H9 (cell line): ENCODE results near the gene PRDM1. TPM values are rescaled to one million over a fixed set of nuclear protein-coding genes. Genes with fewer than 3 reads are reported as not detected.

Source experiments
- DNase-seq: peaks from one replicate; pipeline ENCODE4 v3.0.0-alpha.2; 2017
- H2AFZ ChIP-seq: one replicate; pipeline ENCODE4 v1.6.1; 2013; ENCODE audit warnings: mild to moderate bottlenecking, low read length, control low read depth, moderate library complexity
- H2AK5ac ChIP-seq: 2 replicates; pipeline ENCODE4 v1.6.1; 2013; ENCODE audit warnings: low read length, control low read depth, mixed read lengths; ENCODE audit not compliant: insufficient read length
- H2BK120ac ChIP-seq: one replicate; pipeline ENCODE4 v1.6.1; 2013; ENCODE audit warnings: low read depth, mild to moderate bottlenecking, low read length, control low read depth, inconsistent platforms; ENCODE audit not compliant: poor library complexity, severe bottlenecking
- H2BK12ac ChIP-seq: 2 replicates; pipeline ENCODE4 v1.6.1; 2013; ENCODE audit warnings: low read length, control low read depth, mixed read lengths, low read depth; ENCODE audit not compliant: insufficient read length
- H2BK15ac ChIP-seq: 2 replicates; pipeline ENCODE4 v1.6.1; 2013; ENCODE audit warnings: low read depth, low read length, control low read depth
- H2BK20ac ChIP-seq: one replicate; pipeline ENCODE4 v1.6.1; 2013; ENCODE audit warnings: low read depth, mild to moderate bottlenecking, low read length, control low read depth, inconsistent platforms; ENCODE audit not compliant: poor library complexity, severe bottlenecking
- H2BK5ac ChIP-seq: 2 replicates; pipeline ENCODE4 v1.6.1; 2013; ENCODE audit warnings: low read length, control low read depth, mixed read lengths; ENCODE audit not compliant: insufficient read length
- H3K14ac ChIP-seq: 2 replicates; pipeline ENCODE4 v1.6.1; 2013; ENCODE audit warnings: low read length, control low read depth; ENCODE audit not compliant: insufficient read depth
- H3K18ac ChIP-seq: 2 replicates; pipeline ENCODE4 v1.6.1; 2013; ENCODE audit warnings: low read depth, mild to moderate bottlenecking, mixed read lengths, low read length, control low read depth; ENCODE audit not compliant: insufficient read length
- H3K23ac ChIP-seq: 2 replicates; pipeline ENCODE4 v1.6.1; 2013; ENCODE audit warnings: low read length, control low read depth, mixed read lengths, low read depth; ENCODE audit not compliant: insufficient read length
- H3K23me2 ChIP-seq: 2 replicates; pipeline ENCODE4 v1.6.1; 2013; ENCODE audit warnings: low read depth, mild to moderate bottlenecking, mixed read lengths, low read length, control low read depth; ENCODE audit not compliant: insufficient read length, poor library complexity, severe bottlenecking
- H3K27ac ChIP-seq: 2 replicates; pipeline ENCODE4 v1.5.1; 2013; ENCODE audit warnings: low read length, control low read depth, mixed read lengths, low read depth; ENCODE audit not compliant: insufficient read length
- H3K27me3 ChIP-seq: 2 replicates; pipeline ENCODE4 v1.6.1; 2013; ENCODE audit warnings: low read length, control low read depth, inconsistent platforms; ENCODE audit not compliant: insufficient read depth
- H3K4ac ChIP-seq: 2 replicates; pipeline ENCODE4 v1.6.1; 2013; ENCODE audit warnings: low read depth, mild to moderate bottlenecking, control low read depth, inconsistent platforms, low read length, moderate library complexity
- H3K4me1 ChIP-seq: 2 replicates; pipeline ENCODE4 v1.6.1; 2013; ENCODE audit warnings: low read length, control low read depth, inconsistent platforms; ENCODE audit not compliant: insufficient read depth
- H3K4me2 ChIP-seq: 2 replicates; pipeline ENCODE4 v1.6.1; 2013; ENCODE audit warnings: low read length, control low read depth, mixed read lengths; ENCODE audit not compliant: insufficient read length, insufficient read depth
- H3K56ac ChIP-seq: 2 replicates; pipeline ENCODE4 v1.6.1; 2013; ENCODE audit warnings: low read depth, mild to moderate bottlenecking, mixed read lengths, low read length, control low read depth; ENCODE audit not compliant: insufficient read length
- H3K79me1 ChIP-seq: 2 replicates; pipeline ENCODE4 v1.6.1; 2013; ENCODE audit warnings: low read depth, mild to moderate bottlenecking, moderate library complexity, low read length, control low read depth, inconsistent platforms; ENCODE audit not compliant: insufficient read depth, poor library complexity, severe bottlenecking
- H3K79me2 ChIP-seq: 2 replicates; pipeline ENCODE4 v1.6.1; 2013; ENCODE audit warnings: low read length, control low read depth, inconsistent platforms; ENCODE audit not compliant: insufficient read depth
- H3K9ac ChIP-seq: 2 replicates; pipeline ENCODE4 v1.6.1; 2013; ENCODE audit warnings: low read length, control low read depth, mixed read lengths; ENCODE audit not compliant: insufficient read length; ENCODE audit errors: extremely low read depth
- H3K9me3 ChIP-seq: one replicate; pipeline ENCODE4 v1.6.1; 2013; ENCODE audit warnings: low read depth, low read length, inconsistent platforms; ENCODE audit not compliant: control insufficient read depth
- H3T11ph ChIP-seq: one replicate; pipeline ENCODE4 v1.6.1; 2013; ENCODE audit warnings: mild to moderate bottlenecking, low read length, control low read depth, inconsistent platforms
- H4K20me1 ChIP-seq: one replicate; pipeline ENCODE4 v1.6.1; 2013; ENCODE audit not compliant: control insufficient read depth, insufficient read length, insufficient read depth
- H4K5ac ChIP-seq: 2 replicates; pipeline ENCODE4 v1.6.1; 2013; ENCODE audit warnings: low read depth, mild to moderate bottlenecking, mixed read lengths, low read length, control low read depth; ENCODE audit not compliant: insufficient read length
- H4K8ac ChIP-seq: replicated peaks from 2 replicates; pipeline ENCODE4 v1.6.1; 2013; ENCODE audit warnings: low read length, control low read depth, mixed read lengths, low read depth; ENCODE audit not compliant: insufficient read length
- H4K91ac ChIP-seq: 2 replicates; pipeline ENCODE4 v1.6.1; 2013; ENCODE audit warnings: low read depth, mild to moderate bottlenecking, moderate library complexity, mixed read lengths, low read length, control low read depth; ENCODE audit not compliant: insufficient read length
- H3K27ac Mint-ChIP-seq, 3 experiments: 2 replicates in 2 of 3; 3 replicates in 1 of 3; pipeline ENCODE4 v1.8.0; 2020 to 2021; ENCODE audit warnings: mixed read lengths in 3 of 3, mild to moderate bottlenecking in 1 of 3, moderate library complexity in 1 of 3
- H3K27me3 Mint-ChIP-seq: 2 replicates; pipeline ENCODE4 v1.8.0; 2021; ENCODE audit warnings: low read depth, mild to moderate bottlenecking, moderate library complexity, mixed read lengths
- H3K36me3 Mint-ChIP-seq, 3 experiments: 2 replicates in 2 of 3; 3 replicates in 1 of 3; pipeline ENCODE4 v1.8.0; 2020 to 2021; ENCODE audit warnings: low read depth in 3 of 3, mixed read lengths in 3 of 3; ENCODE audit not compliant: insufficient read depth in 1 of 3
- H3K4me1 Mint-ChIP-seq, 2 experiments: 2 replicates each; pipeline ENCODE4 v1.8.0; 2020; ENCODE audit warnings: mixed read lengths in 2 of 2
- H3K4me3 Mint-ChIP-seq, 2 experiments: 2 replicates in 1 of 2; 3 replicates in 1 of 2; pipeline ENCODE4 v1.8.0; 2020 to 2021; ENCODE audit warnings: mild to moderate bottlenecking in 2 of 2, mixed read lengths in 2 of 2, moderate library complexity in 1 of 2
- H3K9me3 Mint-ChIP-seq, 2 experiments: 2 replicates in 1 of 2; 3 replicates in 1 of 2; pipeline ENCODE4 v1.8.0; 2020; ENCODE audit warnings: mild to moderate bottlenecking in 2 of 2, mixed read lengths in 2 of 2, moderate library complexity in 1 of 2
- WGBS: extraction: QIAGEN DNeasy Blood & Tissue Kit; methylation state at CpG from one replicate; pipeline ENCODE4 v1.1.7; 2013; ENCODE audit warnings: missing lambda C conversion rate, low lambda C conversion rate, mixed read lengths; ENCODE audit not compliant: insufficient read length; ENCODE audit errors: extremely low coverage; 5-methylcytosine and 5-hydroxymethylcytosine counted together
- total RNA-seq: library from RNA; stranded (reverse); gene quantifications from 2 replicates; pipeline ENCODE4 v1.2.1, GENCODE V29; 2021
- TF ChIP-seq, protein P1 (sequence below): fragments of 200-600 bp; sonication (generic); conservative IDR thresholded peaks from 3 replicates; pipeline ENCODE4 v1.8.0; 2021; ENCODE audit warnings: antibody characterized with exemption, mild to moderate bottlenecking

PRDM1 gene
- total RNA-seq, 1 experiment from 2014 or later = 2.9 TPM

DNA sequence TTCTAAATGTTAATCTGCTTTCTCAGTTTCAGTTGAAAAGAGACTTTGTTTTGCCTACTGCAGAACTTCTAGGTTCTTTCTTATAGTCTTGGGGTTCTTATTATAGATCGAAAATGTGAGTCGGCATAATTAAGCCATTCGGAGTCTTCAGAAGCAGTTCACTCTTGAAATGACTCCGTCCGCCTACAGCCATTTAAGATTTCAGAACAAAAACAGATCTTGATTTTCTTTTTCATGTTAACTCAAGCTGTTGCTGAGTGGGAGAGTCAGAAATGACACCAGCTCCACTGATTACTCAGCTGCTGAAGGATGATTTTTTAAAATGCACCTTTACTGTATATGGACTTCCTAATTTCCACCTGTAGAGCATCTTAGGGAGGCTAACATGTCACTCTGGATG is 15.9 kb downstream of the PRDM1 start:
- WGBS = no CpG with 5 or more reads among the region's 5 CpGs

More for the DNA sequence above, 15.9 kb downstream of the PRDM1 start:
- H2AFZ ChIP-seq = no peak overlapping the region
- no peak overlapping the region for H3K4me2 ChIP-seq
- Mint-ChIP-seq H3K4me3 (no peak overlapping the region), H3K36me3 (peaks cover 0 to 9% (median 0%) of the 10 kb centered on the region in 3 experiments; a peak in 1 of 7 replicates), H3K27me3 (peaks cover 3% of the 10 kb centered on the region), H3K4me1 (peaks cover 25 to 41% of the 10 kb centered on the region in 2 experiments), H3K9me3 (no peaks in the 10 kb centered on the region), H3K27ac (no peak overlapping the region)
- H3K9me3 ChIP-seq = no peaks in the 10 kb centered on the region
- H2BK5ac ChIP-seq = no peak overlapping the region
- H3K23ac ChIP-seq = no peak overlapping the region
- H2BK120ac ChIP-seq = no peak overlapping the region
- H3T11ph ChIP-seq = no peak overlapping the region
- peaks cover 2% of the 10 kb centered on the region; the same call in 1 of the 2 replicates for H3K27me3 ChIP-seq
- no peaks in the 10 kb centered on the region for H4K20me1 ChIP-seq
- no peak overlapping the region for H3K4ac ChIP-seq
- H2BK20ac ChIP-seq = no peak overlapping the region
- H3K18ac ChIP-seq = no peak overlapping the region
- peaks cover 5% of the 10 kb centered on the region for H3K23me2 ChIP-seq
- no peak overlapping the region for H2BK12ac ChIP-seq
- H4K8ac ChIP-seq = no peak overlapping the region
- H3K56ac ChIP-seq = no peak overlapping the region
- H4K5ac ChIP-seq = no peak overlapping the region
- H3K14ac ChIP-seq = no peak overlapping the region
- H2AK5ac ChIP-seq = no peak overlapping the region
- peaks cover 3% of the 10 kb centered on the region; the same call in 1 of the 2 replicates for H3K4me1 ChIP-seq
- H3K9ac ChIP-seq = no peak overlapping the region
- TF ChIP-seq, protein P1, sequence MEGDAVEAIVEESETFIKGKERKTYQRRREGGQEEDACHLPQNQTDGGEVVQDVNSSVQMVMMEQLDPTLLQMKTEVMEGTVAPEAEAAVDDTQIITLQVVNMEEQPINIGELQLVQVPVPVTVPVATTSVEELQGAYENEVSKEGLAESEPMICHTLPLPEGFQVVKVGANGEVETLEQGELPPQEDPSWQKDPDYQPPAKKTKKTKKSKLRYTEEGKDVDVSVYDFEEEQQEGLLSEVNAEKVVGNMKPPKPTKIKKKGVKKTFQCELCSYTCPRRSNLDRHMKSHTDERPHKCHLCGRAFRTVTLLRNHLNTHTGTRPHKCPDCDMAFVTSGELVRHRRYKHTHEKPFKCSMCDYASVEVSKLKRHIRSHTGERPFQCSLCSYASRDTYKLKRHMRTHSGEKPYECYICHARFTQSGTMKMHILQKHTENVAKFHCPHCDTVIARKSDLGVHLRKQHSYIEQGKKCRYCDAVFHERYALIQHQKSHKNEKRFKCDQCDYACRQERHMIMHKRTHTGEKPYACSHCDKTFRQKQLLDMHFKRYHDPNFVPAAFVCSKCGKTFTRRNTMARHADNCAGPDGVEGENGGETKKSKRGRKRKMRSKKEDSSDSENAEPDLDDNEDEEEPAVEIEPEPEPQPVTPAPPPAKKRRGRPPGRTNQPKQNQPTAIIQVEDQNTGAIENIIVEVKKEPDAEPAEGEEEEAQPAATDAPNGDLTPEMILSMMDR = no peak
- no peak overlapping the region for H3K27ac ChIP-seq
- no peak overlapping the region for H2BK15ac ChIP-seq
- no peaks in the 10 kb centered on the region for H3K79me1 ChIP-seq
- no peaks in the 10 kb centered on the region for H3K79me2 ChIP-seq
- no peak overlapping the region for H4K91ac ChIP-seq
- no peak for DNase-seq
